Thyroid gland (tissue), 4 donors: Measurements from ENCODE around the gene THRSP.

ENCODE experiments used
- CTCF ChIP-seq, 6 experiments: fragments of 200-600 bp in 3 of 6; fragments of 450-650 bp in 3 of 6; sonication (generic) in 3 of 6; IDR thresholded peaks; one replicate each; pipeline ENCODE4 v1.5.1; 2016 to 2019; ENCODE audit warnings: antibody characterized with exemption in 6 of 6, mild to moderate bottlenecking in 2 of 6, inconsistent platforms in 1 of 6, moderate library complexity in 1 of 6
- POLR2A ChIP-seq, 2 donors: fragments of 450-650 bp; IDR thresholded peaks; one replicate each; pipeline ENCODE4 v1.6.1; 2017; ENCODE audit warnings: antibody characterized with exemption in 2 of 2, mild to moderate bottlenecking in 2 of 2, moderate library complexity in 1 of 2

- TF ChIP-seq CTCF (IDR thresholded peaks at IDR 0.05) (peak in 1 of 6 experiments; percentile 21), POLR2A (IDR thresholded peaks at IDR 0.05) (peak in 1 of 2 donors; percentile 80)
Observed at GRCh38 chr11:78079232-78080083, 15.8 kb downstream of the THRSP start, which contains the start of gene NDUFC2.
